ENCODE measurements around the gene NFIA.

Gene NFIA

DNA sequence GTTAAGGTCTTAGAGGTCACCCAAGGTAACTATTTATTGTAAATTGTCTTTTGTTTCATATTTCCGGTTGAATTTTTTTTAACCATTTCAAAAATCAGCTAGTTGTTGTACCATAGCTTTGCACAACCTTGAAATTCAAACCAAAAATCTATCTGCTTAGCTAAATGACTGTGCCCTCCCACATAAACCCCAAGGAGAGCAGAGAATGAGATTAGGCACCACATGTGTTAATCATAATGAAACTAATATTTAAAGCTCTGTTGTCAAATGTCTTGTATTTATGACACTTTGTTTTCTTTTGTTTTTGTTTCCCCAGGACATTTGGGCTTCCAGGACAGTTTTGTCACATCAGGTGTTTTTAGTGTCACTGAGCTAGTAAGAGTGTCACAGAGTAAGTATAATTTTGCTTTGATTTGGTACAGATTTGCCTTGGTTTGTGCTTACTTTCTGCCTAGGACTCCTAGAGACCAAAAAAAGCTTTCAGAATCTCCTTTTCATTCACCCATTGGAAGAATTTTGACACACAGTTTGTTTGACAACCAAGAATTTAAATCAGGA, 249.9 kb downstream of the NFIA start (continued):
- no peak for TF ChIP-seq TCF7L2 (IDR thresholded peaks at IDR 0.05; ENCODE audit: borderline replicate concordance, low read depth, low read length)
- TF ChIP-seq ZNF621 (tag by site-specific recombination; IDR thresholded peaks at IDR 0.05): no peak
- TF ChIP-seq ZNF600 (tag by site-specific recombination; IDR thresholded peaks at IDR 0.05): no peak

DNA sequence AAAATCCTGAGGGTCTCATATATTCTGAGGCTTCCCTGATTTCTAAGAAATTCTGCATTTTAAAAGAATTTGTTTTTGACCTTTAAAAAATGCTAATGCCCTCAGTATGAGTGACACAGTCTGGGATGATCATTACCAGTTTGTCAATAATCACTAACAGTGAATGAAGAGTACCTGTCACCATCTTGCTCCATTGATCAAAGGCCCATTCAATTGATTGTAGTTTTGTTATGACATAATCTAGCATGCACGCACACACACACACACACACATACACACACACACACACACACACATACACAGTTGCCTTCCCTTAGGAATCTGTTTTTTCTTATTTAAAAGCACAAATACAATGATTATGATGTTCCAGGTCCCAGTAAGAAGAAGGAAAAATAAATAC, 250.4 kb downstream of the NFIA start:
- H3K4me3 ChIP-seq (ENCODE audit: low read depth, low read length): no peak overlapping the region
- peaks cover 7% of the 10 kb centered on the region; the same call in 1 of the 2 replicates for H3K4me1 ChIP-seq (ENCODE audit: control insufficient read depth, insufficient read depth, low read length)
- TF ChIP-seq, protein P1, sequence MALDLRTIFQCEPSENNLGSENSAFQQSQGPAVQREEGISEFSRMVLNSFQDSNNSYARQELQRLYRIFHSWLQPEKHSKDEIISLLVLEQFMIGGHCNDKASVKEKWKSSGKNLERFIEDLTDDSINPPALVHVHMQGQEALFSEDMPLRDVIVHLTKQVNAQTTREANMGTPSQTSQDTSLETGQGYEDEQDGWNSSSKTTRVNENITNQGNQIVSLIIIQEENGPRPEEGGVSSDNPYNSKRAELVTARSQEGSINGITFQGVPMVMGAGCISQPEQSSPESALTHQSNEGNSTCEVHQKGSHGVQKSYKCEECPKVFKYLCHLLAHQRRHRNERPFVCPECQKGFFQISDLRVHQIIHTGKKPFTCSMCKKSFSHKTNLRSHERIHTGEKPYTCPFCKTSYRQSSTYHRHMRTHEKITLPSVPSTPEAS (tag by site-specific recombination; IDR thresholded peaks at IDR 0.05): peak; percentile 90
- TF ChIP-seq ZNF311 (tag by site-specific recombination; IDR thresholded peaks at IDR 0.05; ENCODE audit: borderline replicate concordance): no peak
- ChIA-PET CTCF (no interaction called here), POLR2A (no interaction called here)
- no peaks in the 10 kb centered on the region for H3K9me3 ChIP-seq (ENCODE audit: control insufficient read depth, insufficient read depth, low read depth, low read length)
- no peak overlapping the region for H3K27ac ChIP-seq (ENCODE audit: extremely low read depth, low read depth, low read length)
- peaks cover 3 to 6% of the 10 kb centered on the region in 2 experiments; a peak in 2 of 3 replicates for H3K36me3 ChIP-seq (ENCODE audit: control insufficient read depth in 2 of 2, insufficient read depth in 1 of 2, low read length in 2 of 2)

DNA sequence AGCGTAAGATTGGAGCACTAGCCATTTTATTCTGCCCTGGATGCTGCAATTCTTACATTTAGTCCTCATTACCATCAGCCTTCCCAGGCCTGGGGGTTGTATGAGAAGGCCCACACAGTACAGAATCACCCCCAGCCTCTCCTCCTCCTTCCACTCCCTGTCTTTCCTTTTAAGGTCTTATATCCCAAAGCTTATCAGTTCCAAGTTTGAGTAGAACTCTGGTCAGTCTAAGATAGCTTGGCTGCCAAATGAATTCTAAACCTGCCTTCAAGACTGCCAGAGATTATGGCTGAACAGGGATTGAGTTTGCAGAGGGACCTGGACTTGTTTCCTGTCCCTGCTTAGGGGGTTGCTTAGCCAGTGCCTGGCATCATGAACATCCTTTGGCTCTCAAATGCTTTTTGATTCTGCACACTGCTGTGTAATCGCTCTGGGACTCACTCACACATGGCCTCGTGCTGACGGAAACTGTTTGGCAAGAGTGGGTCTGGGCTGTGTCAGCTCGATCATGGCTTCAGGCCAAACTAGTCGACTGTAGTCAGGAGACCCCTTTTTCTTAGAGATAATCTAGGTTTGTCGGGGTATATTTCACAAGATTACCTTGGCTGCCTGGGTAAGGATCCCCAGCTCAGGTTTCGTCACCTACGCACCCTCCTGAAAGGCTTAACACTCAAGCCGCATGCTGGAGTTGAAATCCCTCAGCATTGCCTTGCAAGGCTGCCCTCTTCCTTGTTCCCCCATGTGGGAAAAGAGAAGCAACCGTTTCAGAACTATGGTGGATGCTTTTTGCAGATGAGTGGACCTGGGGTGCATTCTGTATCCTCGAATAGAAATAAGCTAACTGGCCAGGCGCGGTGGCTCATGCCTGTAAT, 252.6 kb downstream of the NFIA start:
- H3K36me3 ChIP-seq (ENCODE audit: control insufficient read depth in 2 of 2, insufficient read depth in 1 of 2, low read length in 2 of 2): peaks cover 3 to 6% of the 10 kb centered on the region in 2 experiments; a peak in 2 of 3 replicates
- no peak overlapping the region for H3K4me3 ChIP-seq (ENCODE audit: low read depth, low read length)
- H3K4me1 ChIP-seq (ENCODE audit: control insufficient read depth, insufficient read depth, low read length): peaks cover 12% of the 10 kb centered on the region; the same call in 1 of the 2 replicates
- no peak overlapping the region for H3K27ac ChIP-seq (ENCODE audit: extremely low read depth, low read depth, low read length)
- no peak for TF ChIP-seq ZNF140 (tag by site-specific recombination; IDR thresholded peaks at IDR 0.05)
- TF ChIP-seq GLI2 (tag by site-specific recombination; IDR thresholded peaks at IDR 0.05; ENCODE audit: borderline replicate concordance, low read depth): no peak
- TF ChIP-seq ZNF664 (tag by site-specific recombination; IDR thresholded peaks at IDR 0.05): no peak
- TF ChIP-seq, protein P2, sequence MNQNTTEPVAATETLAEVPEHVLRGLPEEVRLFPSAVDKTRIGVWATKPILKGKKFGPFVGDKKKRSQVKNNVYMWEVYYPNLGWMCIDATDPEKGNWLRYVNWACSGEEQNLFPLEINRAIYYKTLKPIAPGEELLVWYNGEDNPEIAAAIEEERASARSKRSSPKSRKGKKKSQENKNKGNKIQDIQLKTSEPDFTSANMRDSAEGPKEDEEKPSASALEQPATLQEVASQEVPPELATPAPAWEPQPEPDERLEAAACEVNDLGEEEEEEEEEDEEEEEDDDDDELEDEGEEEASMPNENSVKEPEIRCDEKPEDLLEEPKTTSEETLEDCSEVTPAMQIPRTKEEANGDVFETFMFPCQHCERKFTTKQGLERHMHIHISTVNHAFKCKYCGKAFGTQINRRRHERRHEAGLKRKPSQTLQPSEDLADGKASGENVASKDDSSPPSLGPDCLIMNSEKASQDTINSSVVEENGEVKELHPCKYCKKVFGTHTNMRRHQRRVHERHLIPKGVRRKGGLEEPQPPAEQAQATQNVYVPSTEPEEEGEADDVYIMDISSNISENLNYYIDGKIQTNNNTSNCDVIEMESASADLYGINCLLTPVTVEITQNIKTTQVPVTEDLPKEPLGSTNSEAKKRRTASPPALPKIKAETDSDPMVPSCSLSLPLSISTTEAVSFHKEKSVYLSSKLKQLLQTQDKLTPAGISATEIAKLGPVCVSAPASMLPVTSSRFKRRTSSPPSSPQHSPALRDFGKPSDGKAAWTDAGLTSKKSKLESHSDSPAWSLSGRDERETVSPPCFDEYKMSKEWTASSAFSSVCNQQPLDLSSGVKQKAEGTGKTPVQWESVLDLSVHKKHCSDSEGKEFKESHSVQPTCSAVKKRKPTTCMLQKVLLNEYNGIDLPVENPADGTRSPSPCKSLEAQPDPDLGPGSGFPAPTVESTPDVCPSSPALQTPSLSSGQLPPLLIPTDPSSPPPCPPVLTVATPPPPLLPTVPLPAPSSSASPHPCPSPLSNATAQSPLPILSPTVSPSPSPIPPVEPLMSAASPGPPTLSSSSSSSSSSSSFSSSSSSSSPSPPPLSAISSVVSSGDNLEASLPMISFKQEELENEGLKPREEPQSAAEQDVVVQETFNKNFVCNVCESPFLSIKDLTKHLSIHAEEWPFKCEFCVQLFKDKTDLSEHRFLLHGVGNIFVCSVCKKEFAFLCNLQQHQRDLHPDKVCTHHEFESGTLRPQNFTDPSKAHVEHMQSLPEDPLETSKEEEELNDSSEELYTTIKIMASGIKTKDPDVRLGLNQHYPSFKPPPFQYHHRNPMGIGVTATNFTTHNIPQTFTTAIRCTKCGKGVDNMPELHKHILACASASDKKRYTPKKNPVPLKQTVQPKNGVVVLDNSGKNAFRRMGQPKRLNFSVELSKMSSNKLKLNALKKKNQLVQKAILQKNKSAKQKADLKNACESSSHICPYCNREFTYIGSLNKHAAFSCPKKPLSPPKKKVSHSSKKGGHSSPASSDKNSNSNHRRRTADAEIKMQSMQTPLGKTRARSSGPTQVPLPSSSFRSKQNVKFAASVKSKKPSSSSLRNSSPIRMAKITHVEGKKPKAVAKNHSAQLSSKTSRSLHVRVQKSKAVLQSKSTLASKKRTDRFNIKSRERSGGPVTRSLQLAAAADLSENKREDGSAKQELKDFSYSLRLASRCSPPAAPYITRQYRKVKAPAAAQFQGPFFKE (tag by site-specific recombination; IDR thresholded peaks at IDR 0.05; ENCODE audit: borderline replicate concordance): no peak
- TF ChIP-seq GLIS1 (tag by site-specific recombination; IDR thresholded peaks at IDR 0.05): no peak
- 0 out of 2 replicates have a peak, but pooled peaks have one; percentile 22 for TF ChIP-seq ZBTB17 (tag by site-specific recombination; IDR thresholded peaks at IDR 0.05)
- H3K9me3 ChIP-seq (ENCODE audit: control insufficient read depth, insufficient read depth, low read depth, low read length): no peaks in the 10 kb centered on the region
- ChIA-PET POLR2A (no interaction called here), CTCF (interaction anchor here (0.7 to 1.6 kb wide), 2 partner anchors 14 to 99 kb away, joined by 3 read pairs; no protein-coding TSS in a partner anchor)

All from HEK293 (cell line).